CD14-positive monocyte (primary cell): ENCODE measurements around the gene LIPE. TPM values are rescaled to one million over a fixed set of nuclear protein-coding genes. Genes with fewer than 3 reads are reported as not detected.

Experiments
- DNase-seq, 3 donors: peaks; one replicate each; pipeline ENCODE4 v3.0.0-alpha.2; 2011 to 2022
- H2AFZ ChIP-seq: 2 replicates; pipeline ENCODE4 v1.6.0; 2012; ENCODE audit warnings: mild to moderate bottlenecking, low read depth, low read length, inconsistent platforms; ENCODE audit not compliant: insufficient read depth, poor library complexity, severe bottlenecking
- H3K27ac ChIP-seq, 2 donors: 1 replicate in 1 of 2; 2 replicates in 1 of 2; pipeline ENCODE4 v1.5.1; 2012 to 2013; ENCODE audit warnings: low read length in 2 of 2, control low read depth in 1 of 2, inconsistent platforms in 1 of 2, low read depth in 1 of 2, mild to moderate bottlenecking in 1 of 2
- H3K27me3 ChIP-seq, 2 donors: one replicate each; pipeline versions ENCODE4 v1.6.0 to v1.6.1; 2011 to 2013; ENCODE audit warnings: low read length in 2 of 2; ENCODE audit not compliant: control insufficient read depth in 2 of 2, insufficient read depth in 2 of 2
- H3K36me3 ChIP-seq, 2 donors: replicated peaks in 1 of 2; 1 replicate in 1 of 2; 2 replicates in 1 of 2; pipeline versions ENCODE4 v1.5.1 to v1.6.1; 2012 to 2013; ENCODE audit warnings: low read length in 2 of 2, control low read depth in 1 of 2, inconsistent platforms in 1 of 2, mild to moderate bottlenecking in 1 of 2; ENCODE audit not compliant: insufficient read depth in 2 of 2, control insufficient read depth in 1 of 2
- H3K4me1 ChIP-seq, 2 donors: 1 replicate in 1 of 2; 2 replicates in 1 of 2; pipeline versions ENCODE4 v1.5.1 to v1.6.1; 2012 to 2013; ENCODE audit warnings: low read length in 2 of 2, control low read depth in 1 of 2, inconsistent platforms in 1 of 2, mild to moderate bottlenecking in 1 of 2, moderate library complexity in 1 of 2; ENCODE audit not compliant: insufficient read depth in 2 of 2, control insufficient read depth in 1 of 2
- H3K4me2 ChIP-seq: replicated peaks from 2 replicates; pipeline ENCODE3; 2012; ENCODE audit warnings: low read length, moderate library complexity, mild to moderate bottlenecking; ENCODE audit not compliant: poor library complexity, severe bottlenecking; ENCODE audit errors: extremely low read depth
- H3K4me3 ChIP-seq, 3 experiments: fragments of 200-600 bp in 1 of 3; sonication (generic) in 1 of 3; replicated peaks in 1 of 3; 1 replicate in 2 of 3; 2 replicates in 1 of 3; pipeline ENCODE4 v1.5.1; 2011 to 2013; ENCODE audit warnings: low read length in 3 of 3, mild to moderate bottlenecking in 3 of 3, control low read depth in 2 of 3, low read depth in 2 of 3, inconsistent platforms in 1 of 3, moderate library complexity in 1 of 3
- H3K79me2 ChIP-seq: 2 replicates; pipeline ENCODE4 v1.6.0; 2012; ENCODE audit warnings: mild to moderate bottlenecking, control low read depth, inconsistent platforms, low read length, moderate library complexity; ENCODE audit not compliant: insufficient read depth
- H3K9ac ChIP-seq: 2 replicates; pipeline ENCODE4 v1.6.0; 2017; ENCODE audit warnings: low read length, mild to moderate bottlenecking; ENCODE audit not compliant: insufficient read depth, poor library complexity, severe bottlenecking
- H3K9me3 ChIP-seq, 2 donors: replicated peaks in 1 of 2; 1 replicate in 1 of 2; 2 replicates in 1 of 2; pipeline versions ENCODE4 v1.5.1 to v1.6.1; 2012 to 2013; ENCODE audit warnings: low read length in 2 of 2, control low read depth in 1 of 2; ENCODE audit not compliant: control insufficient read depth in 1 of 2, insufficient read depth in 1 of 2
- H4K20me1 ChIP-seq: 2 replicates; pipeline ENCODE4 v1.6.0; 2012; ENCODE audit warnings: mild to moderate bottlenecking, low read length, control low read depth, moderate library complexity; ENCODE audit not compliant: insufficient read depth
- H3K27ac Mint-ChIP-seq, 7 donors: one replicate each; pipeline ENCODE4 v1.8.0; 2020; ENCODE audit warnings: mild to moderate bottlenecking in 7 of 7, mixed read lengths in 7 of 7, moderate library complexity in 6 of 7, inconsistent platforms in 2 of 7
- H3K27me3 Mint-ChIP-seq, 3 donors: one replicate each; pipeline ENCODE4 v1.8.0; 2021 to 2022; ENCODE audit warnings: low read depth in 3 of 3, mild to moderate bottlenecking in 3 of 3, mixed read lengths in 3 of 3, moderate library complexity in 3 of 3, inconsistent platforms in 1 of 3
- H3K36me3 Mint-ChIP-seq, 2 donors: one replicate each; pipeline ENCODE4 v1.8.0; 2020; ENCODE audit warnings: mixed read lengths in 2 of 2, inconsistent platforms in 1 of 2, mild to moderate bottlenecking in 1 of 2
- H3K4me1 Mint-ChIP-seq: one replicate; pipeline ENCODE4 v1.8.0; 2020; ENCODE audit warnings: mild to moderate bottlenecking, mixed read lengths
- H3K4me3 Mint-ChIP-seq, 2 donors: one replicate each; pipeline ENCODE4 v1.8.0; 2020; ENCODE audit warnings: mild to moderate bottlenecking in 2 of 2, mixed read lengths in 2 of 2, moderate library complexity in 1 of 2
- H3K9me3 Mint-ChIP-seq, 7 donors: one replicate each; pipeline ENCODE4 v1.8.0; 2020 to 2022; ENCODE audit warnings: mixed read lengths in 7 of 7, mild to moderate bottlenecking in 6 of 7, moderate library complexity in 6 of 7, inconsistent platforms in 2 of 7
- WGBS: methylation state at CpG from one replicate; pipeline ENCODE4 v1.1.5; 2013; ENCODE audit warnings: missing lambda C conversion rate; ENCODE audit not compliant: insufficient coverage; 5-methylcytosine and 5-hydroxymethylcytosine counted together
- intact Hi-C, 2 donors: fragments of 100-400 bp; cut with micrococcal nuclease; formaldehyde crosslinking; loops; one replicate each; pipeline versions ENCODE4 v1.15.0 to v1.15.1; 2023
- polyA plus RNA-seq, 3 donors: library from polyadenylated mRNA; depleted of rRNA in 1 of 3; unstranded in 2 of 3; stranded (reverse) in 1 of 3; fragments of 300-500 nt in 2 of 3; fragments of >200 nt in 1 of 3; fragmentation: Illumina TruSeq in 2 of 3; gene quantifications; 1 replicate in 2 of 3; 2 replicates in 1 of 3; pipeline ENCODE4 v1.2.3, GENCODE V29; 2012 to 2021
- TF ChIP-seq, protein P1 (sequence below): fragments of 200-600 bp; IDR thresholded peaks from one replicate; pipeline ENCODE4 v1.8.0; 2022; ENCODE audit warnings: antibody characterized with exemption, mild to moderate bottlenecking

Gene LIPE
- polyA plus RNA-seq, 3 donors, result 0.31 TPM; not detected in 2

DNA sequence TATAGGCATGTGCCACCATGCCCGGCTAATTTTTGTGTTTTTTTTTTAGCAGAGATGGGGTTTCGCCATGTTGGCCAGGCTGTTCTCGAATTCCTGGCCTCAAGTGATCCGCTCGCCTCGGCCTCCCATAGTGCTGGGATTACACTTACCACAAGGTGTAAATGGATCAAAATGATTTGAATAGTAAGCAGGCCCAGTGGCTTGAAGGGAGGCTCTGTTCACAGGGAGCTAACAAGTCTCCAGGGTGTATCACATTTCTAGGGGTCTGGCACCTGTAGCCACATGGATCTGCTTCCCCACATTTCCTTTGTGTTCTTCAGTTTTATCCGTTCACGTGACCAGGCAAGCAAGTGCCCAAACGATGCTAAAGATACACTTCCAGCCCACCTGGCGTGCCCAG is 23.6 kb downstream of the LIPE start:
- H2AFZ ChIP-seq, result no peak overlapping the region
- peaks cover 0 to 4% (median 0%) of the 10 kb centered on the region in 7 donors for H3K9me3 Mint-ChIP-seq
- no peaks in the 10 kb centered on the region for H3K36me3 ChIP-seq
- H3K4me1 ChIP-seq, result peaks cover 11 to 14% of the 10 kb centered on the region in 2 donors
- H3K27me3 ChIP-seq, result peaks cover 0 to 9% of the 10 kb centered on the region in 2 donors
- intact Hi-C loops, result no loop called here
- H3K27ac ChIP-seq, result no peak overlapping the region
- peaks cover 22 to 26% (median 22%) of the 10 kb centered on the region in 3 donors for H3K27me3 Mint-ChIP-seq
- no peak for DNase-seq
- H3K79me2 ChIP-seq, result no peaks in the 10 kb centered on the region
- H4K20me1 ChIP-seq, result peaks cover 23% of the 10 kb centered on the region
- 100% methylated on average over 3 of the region's 10 CpGs for WGBS
- peaks cover 16% of the 10 kb centered on the region for H3K4me1 Mint-ChIP-seq
- TF ChIP-seq, protein P1, sequence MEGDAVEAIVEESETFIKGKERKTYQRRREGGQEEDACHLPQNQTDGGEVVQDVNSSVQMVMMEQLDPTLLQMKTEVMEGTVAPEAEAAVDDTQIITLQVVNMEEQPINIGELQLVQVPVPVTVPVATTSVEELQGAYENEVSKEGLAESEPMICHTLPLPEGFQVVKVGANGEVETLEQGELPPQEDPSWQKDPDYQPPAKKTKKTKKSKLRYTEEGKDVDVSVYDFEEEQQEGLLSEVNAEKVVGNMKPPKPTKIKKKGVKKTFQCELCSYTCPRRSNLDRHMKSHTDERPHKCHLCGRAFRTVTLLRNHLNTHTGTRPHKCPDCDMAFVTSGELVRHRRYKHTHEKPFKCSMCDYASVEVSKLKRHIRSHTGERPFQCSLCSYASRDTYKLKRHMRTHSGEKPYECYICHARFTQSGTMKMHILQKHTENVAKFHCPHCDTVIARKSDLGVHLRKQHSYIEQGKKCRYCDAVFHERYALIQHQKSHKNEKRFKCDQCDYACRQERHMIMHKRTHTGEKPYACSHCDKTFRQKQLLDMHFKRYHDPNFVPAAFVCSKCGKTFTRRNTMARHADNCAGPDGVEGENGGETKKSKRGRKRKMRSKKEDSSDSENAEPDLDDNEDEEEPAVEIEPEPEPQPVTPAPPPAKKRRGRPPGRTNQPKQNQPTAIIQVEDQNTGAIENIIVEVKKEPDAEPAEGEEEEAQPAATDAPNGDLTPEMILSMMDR, result no peak
- H3K4me3 ChIP-seq, result no peak overlapping the region
- H3K27ac Mint-ChIP-seq, result no peak overlapping the region
- H3K36me3 Mint-ChIP-seq, result peaks cover 18 to 28% of the 10 kb centered on the region in 2 donors
- H3K9ac ChIP-seq, result no peak overlapping the region
- no peak overlapping the region for H3K4me2 ChIP-seq
- no peak overlapping the region for H3K4me3 Mint-ChIP-seq
- H3K9me3 ChIP-seq, result no peaks in the 10 kb centered on the region

DNA sequence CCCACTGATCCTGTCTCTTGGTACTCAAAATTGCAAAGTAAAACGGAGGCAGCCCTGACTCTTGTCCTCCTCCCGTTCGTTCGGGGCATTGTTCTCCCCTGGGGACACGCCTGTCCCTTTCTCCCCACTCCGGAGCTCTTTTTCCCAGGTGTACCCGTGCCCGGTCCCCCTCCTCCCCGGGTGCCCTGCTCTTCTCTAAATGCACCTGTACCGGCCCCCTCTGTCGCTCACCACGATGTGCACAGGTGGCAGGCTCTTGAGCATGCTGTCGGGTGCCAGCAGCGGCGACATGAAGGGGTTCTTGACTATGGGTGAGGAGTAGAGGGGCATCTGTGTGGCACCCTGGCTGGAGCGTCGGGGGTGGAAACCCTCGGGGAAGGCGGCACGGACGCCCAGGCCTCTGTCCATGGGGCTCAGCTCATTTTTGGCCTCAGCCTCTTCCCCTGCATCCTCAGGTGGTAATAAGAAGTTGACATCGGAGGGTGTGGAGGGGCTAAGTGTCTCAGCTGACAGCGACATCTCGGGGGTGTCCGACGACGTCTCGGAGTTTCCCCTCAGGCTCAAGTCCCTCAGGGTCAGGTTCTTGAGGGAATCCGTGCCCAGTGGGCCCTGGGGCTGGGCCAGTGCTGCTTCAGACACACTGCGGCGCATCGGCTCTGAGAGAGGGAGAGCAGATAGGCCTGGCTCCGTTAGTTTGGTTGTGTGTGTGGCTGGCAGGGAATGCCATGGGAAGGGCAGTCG is 24.6 kb downstream of the LIPE start:
- H3K27ac ChIP-seq, result no peak overlapping the region
- peaks cover 3% of the 10 kb centered on the region for H3K79me2 ChIP-seq
- no peak overlapping the region for H3K9ac ChIP-seq
- peaks cover 23% of the 10 kb centered on the region for H4K20me1 ChIP-seq
- no peaks in the 10 kb centered on the region for H3K9me3 ChIP-seq
- H3K4me1 ChIP-seq, result peaks cover 16 to 19% of the 10 kb centered on the region in 2 donors
- no peaks in the 10 kb centered on the region for H3K36me3 ChIP-seq
- H3K4me1 Mint-ChIP-seq, result peaks cover 22% of the 10 kb centered on the region
- peaks cover 19 to 27% (median 21%) of the 10 kb centered on the region in 3 donors for H3K27me3 Mint-ChIP-seq
- H3K36me3 Mint-ChIP-seq, result peaks cover 13 to 23% of the 10 kb centered on the region in 2 donors
- peaks cover 0 to 9% of the 10 kb centered on the region in 2 donors for H3K27me3 ChIP-seq
- TF ChIP-seq, protein P1, result no peak
- 83% methylated on average over 25 of the region's 34 CpGs for WGBS
- H3K4me3 ChIP-seq, result peak overlapping the region in 1 of 3 experiments; percentile 71
- peak overlapping the region; percentile 68 to 83 for H3K4me3 Mint-ChIP-seq
- H3K4me2 ChIP-seq, result peak overlapping the region; percentile 81
- H3K27ac Mint-ChIP-seq, result peak overlapping the region in 1 of 7 donors; percentile 50
- no peak for DNase-seq
- no peak overlapping the region for H2AFZ ChIP-seq
- intact Hi-C loops, result no loop called here
- H3K9me3 Mint-ChIP-seq, result peaks cover 0 to 4% (median 0%) of the 10 kb centered on the region in 7 donors
